ENCODE results near the gene CD53.
"Not testable (repeated sequence)": the region's sequence is repeated elsewhere in the genome, so short reads cannot be mapped to it uniquely, and the experiment has no call there.

The CD53 gene

GRCh38 chr1:110927484-110928075 is 54.6 kb downstream of the CD53 start:
- ChIA-PET POLR2A (no interaction called here), CTCF (interaction anchor here (1.4 to 1.9 kb wide), 2 partner anchors 17 to 473 kb away, joined by 3 to 4 read pairs; no protein-coding TSS in a partner anchor)
- DNase-seq (ENCODE audit: extremely low spot score): no peak
- TF ChIP-seq CTCF (IDR thresholded peaks at IDR 0.05; ENCODE audit: control extremely low read depth, extremely low read depth, low read depth, missing control alignments): no peak

GRCh38 chr1:110928191-110928590 is 55.2 kb downstream of the CD53 start:
- TF ChIP-seq CTCF (IDR thresholded peaks at IDR 0.05; ENCODE audit: control extremely low read depth, extremely low read depth, low read depth, missing control alignments): no peak
- CTCF ChIA-PET: interaction anchor here (1.9 kb wide), 1 partner anchor 472 kb away, joined by 4 read pairs; no protein-coding TSS in a partner anchor

GRCh38 chr1:110928904-110929303 is 56.0 kb downstream of the CD53 start:
- no peak for TF ChIP-seq CTCF (IDR thresholded peaks at IDR 0.05; ENCODE audit: control extremely low read depth, extremely low read depth, low read depth, missing control alignments)
- ChIA-PET CTCF (interaction anchor here (1.9 kb wide), 1 partner anchor 471 kb away, joined by 4 read pairs; no protein-coding TSS in a partner anchor), POLR2A (no interaction called here)
- DNase-seq (ENCODE audit: extremely low spot score): no peak

More at GRCh38 chr1:110928191-110928590, 55.2 kb downstream of the CD53 start:
- no peak for DNase-seq (ENCODE audit: extremely low spot score)
- POLR2A ChIA-PET: no interaction called here

- DNase-seq (ENCODE audit: extremely low spot score); POLR2A ChIA-PET: not testable (repeated sequence)
- CTCF ChIA-PET: interaction anchor here (1.5 kb wide), 1 partner anchor 27 kb away, joined by 3 read pairs; no protein-coding TSS in a partner anchor
These were observed 58.1 kb downstream of the CD53 start for GRCh38 chr1:110931097-110931496.

GRCh38 chr1:110936567-110936966 is 63.6 kb downstream of the CD53 start:
- no peak for TF ChIP-seq CTCF (IDR thresholded peaks at IDR 0.05; ENCODE audit: control extremely low read depth, extremely low read depth, low read depth, missing control alignments)
- DNase-seq (ENCODE audit: extremely low spot score): no peak
- CTCF ChIA-PET: no interaction called here
- POLR2A ChIA-PET: no interaction called here

- POLR2A ChIA-PET: interaction anchor here (0.6 to 0.7 kb wide), 2 partner anchors 65 to 1659 kb away, joined by 3 to 7 read pairs; no protein-coding TSS in a partner anchor
These were observed 71.9 kb downstream of the CD53 start for GRCh38 chr1:110944806-110945205.

More at GRCh38 chr1:110944806-110945205, 71.9 kb downstream of the CD53 start:
- no peak for TF ChIP-seq CTCF (IDR thresholded peaks at IDR 0.05; ENCODE audit: control extremely low read depth, extremely low read depth, low read depth, missing control alignments)
- CTCF ChIA-PET: interaction anchor here (0.9 to 2.9 kb wide), 5 partner anchors 12 to 178 kb away, joined by 3 to 11 read pairs (median 3); no protein-coding TSS in a partner anchor
- no peak for DNase-seq (ENCODE audit: extremely low spot score)
